GM11168 (cell line): ENCODE measurements around the gene CNOT1.

Experiments
- in situ Hi-C: fragments of 300-500 bp; cut with MboI; formaldehyde crosslinking; loops from one replicate; pipeline ENCODE4 v1.12.0; 2022; ENCODE audit warnings: low sequenced_read_pairs; ENCODE audit not compliant: unreplicated experiment

The CNOT1 gene

DNA sequence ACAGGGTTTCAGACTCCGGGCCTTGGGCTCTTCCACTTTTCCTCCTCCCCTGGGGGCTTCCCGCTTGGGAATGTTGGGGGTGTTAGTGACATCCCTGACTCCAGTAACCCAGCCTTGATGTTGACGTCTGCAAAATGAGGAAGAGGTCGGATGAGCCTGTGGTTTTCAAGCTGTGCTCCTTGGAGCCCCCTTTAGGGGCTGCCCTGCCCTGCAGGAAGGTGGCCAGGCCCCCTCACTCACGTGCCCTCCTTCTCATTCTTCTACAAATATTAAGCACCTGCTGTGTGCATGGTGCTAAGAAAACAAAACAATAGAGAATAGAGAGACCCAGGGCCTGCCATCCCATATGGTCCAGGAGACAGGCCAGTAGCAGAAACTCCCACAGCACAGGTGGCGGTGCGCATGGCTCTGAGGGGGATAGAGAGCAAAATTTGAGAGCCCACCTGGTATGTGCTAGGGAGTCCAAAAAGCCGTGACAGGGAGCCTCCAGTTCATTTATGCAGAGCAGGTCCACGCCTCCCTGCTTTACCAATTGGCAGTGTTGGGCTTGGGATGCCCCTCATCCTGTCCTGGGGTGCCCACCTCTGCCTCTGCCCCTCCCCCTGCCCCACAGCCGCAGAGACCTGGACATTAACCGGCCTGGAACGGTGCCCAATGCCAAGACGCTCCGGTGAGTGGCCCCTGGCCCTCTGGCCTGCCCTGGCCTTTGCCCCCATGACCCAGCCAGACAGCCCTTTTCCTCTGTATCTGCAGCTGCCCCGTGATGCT is 122.2 kb downstream of the CNOT1 start:
- in situ Hi-C loops = loop anchor here (10.0 kb wide), 1 partner anchor 247 kb away; no protein-coding TSS in a partner anchor

DNA sequence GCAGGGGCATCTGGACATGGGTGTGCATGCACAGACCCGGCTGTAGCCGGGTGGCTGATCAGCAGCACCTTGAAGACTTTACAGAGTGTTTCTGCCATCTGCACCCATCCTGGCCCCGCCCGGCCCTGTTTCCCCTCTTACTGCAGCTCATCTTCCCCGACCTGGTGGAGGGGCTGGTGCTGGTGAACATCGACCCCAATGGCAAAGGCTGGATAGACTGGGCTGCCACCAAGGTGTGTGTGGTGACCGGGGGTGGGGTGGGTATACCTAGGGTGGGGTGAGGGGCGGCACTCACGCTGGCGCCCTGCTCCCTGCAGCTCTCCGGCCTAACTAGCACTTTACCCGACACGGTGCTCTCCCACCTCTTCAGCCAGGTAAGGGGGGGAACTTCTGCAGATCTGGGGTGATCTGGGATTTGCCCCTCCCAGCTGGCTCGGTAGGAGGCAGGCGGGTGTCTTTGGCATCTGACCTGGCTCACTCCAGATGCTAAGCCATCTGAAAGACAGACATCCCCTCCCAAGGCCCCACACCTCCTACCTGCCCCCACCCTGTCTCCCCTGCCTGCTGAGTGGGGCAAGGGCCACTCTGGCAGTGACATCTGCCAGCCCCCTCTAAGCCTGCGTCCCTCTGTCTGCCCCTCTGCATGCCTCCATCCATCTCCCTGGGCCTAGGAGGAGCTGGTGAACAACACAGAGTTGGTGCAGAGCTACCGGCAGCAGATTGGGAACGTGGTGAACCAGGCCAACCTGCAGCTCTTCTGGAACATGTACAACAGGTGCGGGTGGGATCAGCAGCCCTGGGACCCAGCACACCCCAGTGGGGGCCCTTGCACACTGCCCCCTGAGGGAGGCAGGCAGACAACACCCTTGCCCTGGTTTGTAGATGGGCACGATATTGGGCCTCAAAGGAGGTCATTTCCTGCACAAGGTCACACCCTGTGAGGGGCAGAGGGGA is 123.1 kb downstream of the CNOT1 start:
- in situ Hi-C loops = loop anchor here (10.0 kb wide), 1 partner anchor 248 kb away; no protein-coding TSS in a partner anchor

DNA sequence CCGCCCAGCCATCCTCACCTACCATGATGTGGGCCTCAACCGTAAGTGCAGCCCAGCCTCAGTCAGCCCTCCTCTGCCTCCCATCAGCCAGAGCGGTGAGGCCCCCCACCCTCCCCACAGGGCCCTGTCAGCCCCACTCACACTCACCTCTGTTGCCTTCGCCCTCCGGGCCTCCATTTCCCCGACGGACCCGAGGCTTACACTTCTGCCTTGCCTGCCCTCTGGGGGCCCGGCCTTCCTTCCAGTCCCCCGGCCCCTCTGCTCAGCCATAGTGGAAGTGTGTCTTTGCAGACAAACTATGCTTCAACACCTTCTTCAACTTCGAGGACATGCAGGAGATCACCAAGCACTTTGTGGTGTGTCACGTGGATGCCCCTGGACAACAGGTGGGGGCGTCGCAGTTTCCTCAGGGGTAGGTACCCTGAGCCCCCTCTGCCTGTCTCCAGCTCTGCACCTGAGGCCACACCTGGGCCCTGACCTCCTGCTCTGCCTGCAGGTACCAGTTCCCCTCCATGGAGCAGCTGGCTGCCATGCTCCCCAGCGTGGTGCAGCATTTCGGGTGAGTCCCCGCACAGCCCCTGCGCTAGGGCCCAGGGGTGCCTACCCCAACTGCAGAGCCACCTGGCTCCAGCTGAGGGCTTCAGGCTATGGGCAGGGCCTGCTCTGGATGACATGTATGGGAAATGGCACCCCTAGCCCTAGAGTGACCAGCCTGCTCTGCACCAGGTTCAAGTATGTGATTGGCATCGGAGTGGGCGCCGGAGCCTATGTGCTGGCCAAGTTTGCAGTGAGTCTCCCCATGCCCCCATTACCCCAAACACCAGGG is 125.5 kb downstream of the CNOT1 start:
- in situ Hi-C loops = loop anchor here (10.0 kb wide), 1 partner anchor 251 kb away; no protein-coding TSS in a partner anchor

DNA sequence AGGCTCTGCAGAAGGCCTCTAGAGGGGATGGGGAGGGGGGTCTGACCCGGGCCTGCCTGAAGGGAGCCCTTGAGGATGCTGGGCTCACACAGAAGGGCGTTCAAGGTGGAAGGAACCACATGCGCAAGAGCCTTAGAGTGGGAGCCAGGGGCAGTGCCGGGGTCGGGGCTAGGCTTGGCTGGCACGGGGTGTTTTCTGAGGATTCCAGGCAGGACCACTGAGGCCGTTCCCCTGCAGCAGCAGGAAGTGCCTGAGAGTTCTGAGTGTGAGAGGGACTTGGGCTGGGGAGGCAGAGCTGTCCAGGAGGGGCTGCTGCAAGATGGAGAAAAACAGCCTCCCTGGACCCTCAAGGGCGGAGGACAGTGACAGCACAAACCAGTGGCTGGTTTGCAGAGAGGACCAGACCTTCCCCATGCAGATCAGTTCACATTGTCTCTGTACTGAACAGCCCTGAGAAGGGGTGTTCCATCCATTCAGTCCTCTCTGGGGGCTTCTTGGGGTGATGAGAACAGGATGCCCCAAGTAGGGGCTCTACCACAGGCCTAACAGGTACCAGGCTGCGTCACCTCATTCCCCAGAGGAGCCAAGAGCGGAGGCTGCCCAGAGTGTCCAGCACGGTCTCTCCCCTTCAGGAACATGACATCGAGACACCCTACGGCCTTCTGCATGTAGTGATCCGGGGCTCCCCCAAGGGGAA is 126.3 kb downstream of the CNOT1 start:
- in situ Hi-C loops = loop anchor here (10.0 kb wide), 1 partner anchor 251 kb away; no protein-coding TSS in a partner anchor

DNA sequence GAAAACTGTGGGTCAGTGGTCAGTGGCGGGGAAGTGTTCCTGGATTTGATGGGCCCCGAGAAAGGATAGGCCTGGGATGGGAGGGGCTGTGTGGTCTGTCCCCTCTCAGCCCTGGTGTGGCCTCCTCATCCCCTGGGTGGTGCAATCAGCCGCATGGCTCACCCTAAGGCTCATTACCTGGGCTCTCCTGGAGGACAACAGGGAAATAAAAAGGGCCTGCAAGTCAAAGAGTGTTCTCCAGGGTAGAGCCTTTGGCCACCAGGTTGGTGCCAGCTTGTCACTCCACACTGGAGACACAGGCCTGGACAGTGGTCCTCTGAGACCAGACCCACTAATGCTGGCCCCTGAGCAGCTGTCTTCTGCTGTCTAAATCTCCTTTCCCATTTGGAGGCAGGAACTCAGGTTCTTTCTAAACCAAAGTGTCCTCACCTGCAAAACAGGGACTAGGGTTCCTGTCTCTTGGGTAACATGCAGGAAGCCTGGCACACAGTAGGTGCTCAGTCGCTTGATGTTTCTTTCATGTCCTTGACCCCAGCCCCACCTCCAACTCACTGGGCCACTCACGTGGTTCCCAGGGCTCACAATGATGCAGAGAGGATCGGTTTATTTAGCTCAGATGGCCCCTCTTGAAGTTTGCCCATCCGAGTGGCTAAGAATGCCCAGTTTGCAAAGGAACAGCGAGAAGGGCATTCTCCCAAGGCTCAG is 127.3 kb downstream of the CNOT1 start:
- in situ Hi-C loops = loop anchor here (10.0 kb wide), 1 partner anchor 252 kb away; no protein-coding TSS in a partner anchor

DNA sequence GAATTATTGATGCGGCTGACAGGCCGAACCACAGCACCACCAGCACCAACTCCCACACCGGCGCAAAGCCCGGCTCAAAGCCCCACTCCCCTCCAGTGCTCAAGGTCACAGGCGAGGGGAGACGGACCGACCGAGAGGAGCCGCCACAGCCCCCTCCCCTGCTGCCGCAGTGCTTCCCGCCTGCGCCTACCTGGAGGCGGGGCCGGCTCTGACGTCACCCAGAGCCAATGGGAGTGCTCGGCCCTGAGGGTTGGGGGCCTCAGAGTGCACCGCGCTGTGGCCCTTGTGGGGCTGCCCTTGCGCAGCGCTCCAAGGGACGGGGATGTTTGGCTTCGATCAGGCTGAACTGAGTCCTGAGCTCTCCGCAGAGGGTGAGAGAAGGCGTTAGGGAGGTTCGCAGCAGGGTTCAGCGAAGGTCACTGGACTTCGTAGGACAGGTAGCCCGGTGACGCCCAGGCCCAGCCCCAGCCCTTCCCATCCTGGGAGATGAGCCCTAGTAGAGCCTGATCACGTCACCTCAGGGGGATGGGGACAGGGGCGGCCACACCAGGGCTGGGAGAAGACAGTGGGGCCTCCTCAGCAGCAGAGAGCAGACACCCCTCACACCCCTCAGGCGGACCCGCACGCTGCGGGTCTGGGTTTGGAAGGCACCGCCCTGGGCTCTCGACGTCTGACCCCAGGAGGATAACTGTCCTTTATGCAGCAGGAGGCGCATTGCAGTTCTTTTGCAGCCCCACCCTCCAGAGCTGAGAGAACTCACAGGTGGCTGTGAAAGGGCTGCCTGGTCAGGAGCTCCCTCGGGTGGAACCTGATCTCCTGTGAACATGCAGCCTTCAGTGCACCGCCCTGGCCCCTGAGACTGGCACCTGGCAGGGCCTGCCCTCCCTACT is 128.1 kb downstream of the CNOT1 start:
- in situ Hi-C loops = loop anchor here (10.0 kb wide), 1 partner anchor 253 kb away; no protein-coding TSS in a partner anchor

DNA sequence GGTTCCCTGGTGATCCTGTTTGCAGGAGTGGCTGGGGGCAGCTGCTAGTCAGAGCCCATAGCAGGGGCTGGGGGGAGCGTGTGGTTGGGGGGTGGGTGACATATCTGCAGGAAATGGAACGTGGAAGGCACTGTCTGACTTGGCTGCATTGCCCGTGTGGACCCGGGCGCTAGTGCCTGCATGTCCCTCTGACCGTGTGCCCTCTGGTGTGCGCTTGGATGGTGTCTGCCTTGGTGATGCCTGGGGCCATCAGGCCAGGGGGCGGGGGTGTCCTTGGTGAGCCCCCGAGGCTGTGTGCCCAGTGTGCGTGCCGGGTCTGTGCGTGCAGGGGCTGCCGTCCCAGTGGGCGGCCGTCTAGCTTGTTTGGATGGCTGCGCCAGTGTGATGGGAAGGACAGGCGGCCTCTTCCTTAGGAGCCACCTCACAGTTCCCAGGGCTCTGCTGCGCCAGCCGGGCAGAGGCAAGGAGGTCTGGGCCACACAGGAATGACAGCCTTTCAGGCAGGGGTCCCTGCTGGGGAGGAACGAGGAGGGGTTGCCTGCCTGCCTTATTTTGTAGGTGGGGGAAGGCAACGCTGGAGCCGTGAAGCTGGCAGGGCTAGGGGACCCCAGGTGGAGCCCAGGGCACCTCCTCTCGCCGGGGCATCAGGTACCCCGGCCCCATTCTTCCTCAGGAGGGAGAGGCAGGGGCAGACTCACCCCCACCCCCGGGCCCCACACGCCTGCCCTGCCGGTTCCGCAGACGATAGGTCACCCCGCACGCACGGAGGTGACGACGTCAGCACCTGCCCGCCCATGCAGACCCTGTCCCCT is 129.0 kb downstream of the CNOT1 start:
- in situ Hi-C loops = loop anchor here (10.0 kb wide), 1 partner anchor 254 kb away; no protein-coding TSS in a partner anchor

DNA sequence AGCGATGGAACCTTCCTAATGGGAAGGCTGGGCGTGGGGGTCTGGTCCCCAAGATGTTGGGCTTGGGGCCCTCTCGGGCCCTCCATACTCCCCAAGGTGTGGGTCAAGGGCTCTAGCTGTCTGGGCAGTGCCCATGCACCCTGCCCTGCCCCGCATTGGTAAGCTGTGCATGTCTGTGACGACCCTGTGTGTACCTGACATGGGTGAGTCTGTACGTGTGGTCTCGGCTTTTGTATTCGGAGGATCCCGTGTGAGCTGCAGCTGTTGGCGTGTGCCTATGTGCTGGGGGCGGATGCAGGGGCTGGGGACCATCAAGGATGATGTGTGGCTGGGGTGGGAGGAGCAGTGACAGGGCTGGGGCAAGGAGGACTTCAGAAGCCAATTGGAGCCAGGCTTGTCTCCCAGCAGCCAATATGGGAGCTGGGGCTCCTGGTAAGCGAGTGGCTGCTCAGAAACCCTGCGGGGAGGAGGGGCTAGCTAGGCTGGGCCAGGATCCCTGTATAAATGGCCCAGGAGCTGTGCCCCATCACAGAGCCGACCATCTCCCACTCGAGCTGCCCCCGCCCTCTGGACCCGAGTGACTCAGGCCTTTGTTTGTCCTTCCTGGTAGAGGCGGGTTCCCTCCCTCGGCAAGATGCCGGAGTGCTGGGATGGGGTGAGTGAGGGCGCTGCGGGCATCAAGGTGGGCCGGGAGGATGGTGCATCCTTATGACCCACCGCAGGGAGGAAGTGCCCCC is 129.8 kb downstream of the CNOT1 start, which contains the start of gene NDRG4:
NDRG4 (plus strand) TSS at position 529 of the 737 bp plus-strand sequence; CDS start at position 635, 106 bp downstream.
- in situ Hi-C loops = loop anchor here (10.0 kb wide), 1 partner anchor 255 kb away; no protein-coding TSS in a partner anchor

DNA sequence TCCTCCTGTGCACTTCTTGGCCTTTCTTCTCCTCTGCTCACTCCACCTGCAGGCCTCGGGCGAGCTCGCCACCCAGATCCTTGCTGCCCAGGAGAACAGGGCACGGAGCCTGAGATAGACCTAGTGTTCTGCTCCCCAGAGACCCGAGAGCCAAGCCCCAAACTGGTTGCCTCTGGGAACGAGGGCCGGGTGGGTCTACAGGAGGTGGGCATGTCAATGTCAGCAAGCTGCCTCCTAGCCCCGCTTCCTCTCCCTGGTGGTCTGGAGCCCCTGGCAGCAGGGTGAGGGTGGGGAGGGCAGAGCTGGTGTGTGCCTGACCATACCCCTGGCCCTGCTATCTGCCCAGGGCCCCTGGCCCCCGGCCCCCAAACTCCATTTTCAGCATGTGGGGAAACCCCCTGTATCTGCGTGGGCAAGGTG is 130.5 kb downstream of the CNOT1 start:
- in situ Hi-C loops = no loop called here

DNA sequence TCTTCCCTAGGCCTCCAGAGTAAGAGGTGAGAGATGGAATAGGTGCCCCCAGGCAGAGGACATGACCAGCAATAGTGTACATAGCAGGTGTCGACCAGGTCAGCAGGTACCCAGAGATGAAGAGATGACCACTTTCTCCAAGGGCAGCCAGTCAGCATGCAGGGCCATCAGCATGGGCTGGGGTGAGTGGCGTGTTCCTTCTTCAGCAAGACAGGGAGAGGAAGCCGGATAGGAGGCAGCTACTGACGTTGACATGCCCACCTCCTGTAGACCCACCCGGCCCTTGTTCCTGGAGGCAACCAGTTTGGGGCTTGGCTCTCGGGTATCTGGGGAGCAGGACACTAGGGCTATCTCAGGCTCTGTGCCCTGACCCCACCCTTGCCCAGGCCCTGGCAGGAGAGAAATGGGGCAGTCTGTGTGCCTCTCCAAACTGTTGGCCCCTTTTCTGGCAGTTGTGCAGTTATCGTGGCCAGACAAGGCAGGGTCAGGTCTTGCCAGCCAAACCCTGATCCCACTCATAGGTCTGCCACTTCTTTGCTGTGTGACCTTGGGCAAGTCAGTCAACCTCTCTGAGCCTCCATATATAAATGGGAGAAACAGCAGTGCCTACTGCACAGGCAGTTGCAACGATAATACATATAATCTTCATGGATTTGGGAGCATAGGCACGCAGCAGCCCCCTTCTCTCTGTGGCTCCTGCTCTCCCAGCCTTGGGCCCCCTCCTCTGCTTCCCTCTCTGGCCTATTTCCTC is 131.1 kb downstream of the CNOT1 start:
- in situ Hi-C loops = no loop called here

DNA sequence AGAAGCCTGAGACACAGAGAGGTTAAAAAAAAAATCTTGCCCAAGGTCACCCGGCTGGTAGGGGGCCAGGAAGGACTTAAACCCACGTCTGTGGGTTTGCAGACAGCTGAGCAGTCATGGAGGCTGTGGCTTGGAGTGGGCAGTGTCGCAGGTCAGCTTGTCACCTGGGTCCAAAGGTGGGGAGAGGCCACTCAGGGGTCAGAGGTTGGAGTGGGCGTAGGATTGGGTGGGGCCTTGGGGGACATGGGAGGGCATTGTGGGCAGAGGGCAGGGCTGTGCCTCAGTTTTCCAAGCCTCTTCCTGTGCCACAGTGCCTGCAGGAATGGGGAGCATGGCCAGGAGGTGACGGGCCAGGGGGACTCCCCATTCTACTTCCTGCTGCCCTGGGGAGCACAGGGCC is 131.7 kb downstream of the CNOT1 start:
- in situ Hi-C loops = no loop called here

DNA sequence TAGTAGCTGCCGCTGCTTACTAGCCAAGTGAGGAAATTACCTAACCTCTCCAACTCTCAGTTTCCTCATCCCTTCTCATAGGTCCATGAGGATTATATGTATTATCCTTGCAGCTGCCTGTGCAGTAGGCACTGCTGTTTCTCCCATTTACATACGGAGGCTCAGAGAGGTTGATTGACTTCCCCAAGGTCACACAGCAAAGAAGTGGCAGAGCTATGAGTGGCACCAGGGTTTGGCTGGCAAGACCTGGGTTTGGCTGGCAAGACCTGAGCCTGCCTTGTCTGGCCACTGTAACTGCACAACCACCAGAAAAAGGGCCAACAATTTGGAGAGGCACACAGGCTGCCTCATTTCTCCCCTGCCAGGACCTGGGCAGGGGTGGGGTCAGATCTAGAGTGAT is 132.2 kb downstream of the CNOT1 start:
- in situ Hi-C loops = no loop called here

DNA sequence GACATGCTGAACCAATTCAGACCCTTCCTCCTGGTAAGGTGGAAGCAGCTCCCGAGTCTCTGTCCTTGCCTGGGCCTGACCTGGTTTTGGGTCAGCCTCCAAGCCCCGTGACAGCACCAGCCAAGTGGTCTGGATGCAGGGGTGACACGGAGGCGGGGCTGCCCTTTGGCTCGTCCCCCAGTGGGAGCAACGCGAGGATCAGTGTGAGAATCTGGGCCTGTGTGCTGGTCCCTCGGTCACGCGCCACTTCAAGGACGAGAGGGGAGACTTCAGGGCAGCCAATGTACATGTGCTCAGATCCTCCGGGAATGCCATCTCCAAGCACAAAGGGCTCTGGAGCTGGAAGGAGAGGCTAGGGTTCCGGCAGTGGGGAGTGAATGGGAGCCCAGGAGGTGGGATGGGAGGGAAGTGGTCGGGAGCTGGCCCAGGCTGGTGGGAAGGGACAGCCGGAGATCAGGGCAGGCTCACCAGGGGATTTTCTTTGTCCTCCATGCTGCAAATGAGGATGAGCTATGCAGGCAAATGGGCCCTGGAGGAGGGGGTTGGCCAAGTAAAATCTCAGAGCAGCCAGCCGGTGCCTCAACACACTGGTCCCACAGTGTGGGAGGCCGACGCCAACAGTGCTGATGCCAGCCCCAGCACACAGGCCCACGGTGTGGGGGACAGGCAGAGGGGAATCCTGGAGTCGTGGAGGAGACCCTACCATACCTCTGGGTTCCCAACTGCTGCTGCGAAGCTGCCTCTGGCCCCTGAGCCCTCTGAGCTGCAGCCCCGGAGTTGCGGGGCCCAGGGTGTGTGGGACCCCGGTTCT is 133.9 kb downstream of the CNOT1 start:
- in situ Hi-C loops = no loop called here

DNA sequence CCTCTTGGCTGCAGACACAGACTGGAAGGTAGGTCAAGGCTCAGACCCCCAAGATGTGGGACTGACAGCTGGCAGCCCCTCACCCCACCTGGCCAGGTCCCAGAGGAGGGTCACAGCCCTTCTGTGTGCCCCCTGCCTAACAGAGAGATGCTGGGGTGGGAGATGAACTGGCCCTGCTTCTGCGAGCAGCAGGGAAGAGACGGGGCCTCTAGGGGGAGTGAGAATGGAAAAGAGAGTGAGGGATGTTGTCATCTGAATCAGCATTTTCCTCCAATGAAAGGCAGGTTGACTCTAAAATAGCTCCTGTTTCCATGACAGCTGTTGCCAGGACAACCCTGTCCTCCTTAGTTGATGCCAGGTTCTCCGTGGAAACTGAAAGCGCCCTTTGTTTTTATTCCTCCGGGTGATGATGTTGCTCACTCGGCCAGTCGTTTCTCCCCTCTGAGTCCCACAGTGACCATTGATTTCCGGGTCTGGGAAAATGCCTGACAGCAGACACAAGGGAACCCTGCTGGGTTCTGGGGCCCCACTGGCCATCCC is 134.6 kb downstream of the CNOT1 start:
- in situ Hi-C loops = loop anchor here (5.0 kb wide), 1 partner anchor 163 kb away; no protein-coding TSS in a partner anchor
